A549 (cell line): Measurements from ENCODE around the gene LRRC1.

Experiments
- BHLHE40 ChIP-seq: IDR thresholded peaks from 2 replicates; pipeline ENCODE4 v1.6.1; 2012; ENCODE audit warnings: low read depth, low read length, inconsistent platforms
- TP53 ChIP-seq: fragments of 250-450 bp; sonication (Bioruptor Pico); IDR thresholded peaks from 2 replicates; pipeline ENCODE4 v1.5.0; 2021; ENCODE audit warnings: mild to moderate bottlenecking, moderate library complexity

- TF ChIP-seq TP53 (no peak), BHLHE40 (no peak)
Measured at GRCh38 chr6:53937461-53937860, 142.7 kb downstream of the LRRC1 start.
